Activated T-cell treated with anti-CD3 and anti-CD28 coated beads, Interleukin-2, amount 50 U/mL, for 48 hours (primary cell): ENCODE data around the gene RPP14.
"Not testable (repeated sequence)": the region's sequence is repeated elsewhere in the genome, so short reads cannot be mapped to it uniquely, and the experiment has no call there.

Experiments
- DNase-seq, 2 experiments: peaks; one replicate each; pipeline ENCODE4 v3.0.0-alpha.2; 2020

Gene RPP14

DNA sequence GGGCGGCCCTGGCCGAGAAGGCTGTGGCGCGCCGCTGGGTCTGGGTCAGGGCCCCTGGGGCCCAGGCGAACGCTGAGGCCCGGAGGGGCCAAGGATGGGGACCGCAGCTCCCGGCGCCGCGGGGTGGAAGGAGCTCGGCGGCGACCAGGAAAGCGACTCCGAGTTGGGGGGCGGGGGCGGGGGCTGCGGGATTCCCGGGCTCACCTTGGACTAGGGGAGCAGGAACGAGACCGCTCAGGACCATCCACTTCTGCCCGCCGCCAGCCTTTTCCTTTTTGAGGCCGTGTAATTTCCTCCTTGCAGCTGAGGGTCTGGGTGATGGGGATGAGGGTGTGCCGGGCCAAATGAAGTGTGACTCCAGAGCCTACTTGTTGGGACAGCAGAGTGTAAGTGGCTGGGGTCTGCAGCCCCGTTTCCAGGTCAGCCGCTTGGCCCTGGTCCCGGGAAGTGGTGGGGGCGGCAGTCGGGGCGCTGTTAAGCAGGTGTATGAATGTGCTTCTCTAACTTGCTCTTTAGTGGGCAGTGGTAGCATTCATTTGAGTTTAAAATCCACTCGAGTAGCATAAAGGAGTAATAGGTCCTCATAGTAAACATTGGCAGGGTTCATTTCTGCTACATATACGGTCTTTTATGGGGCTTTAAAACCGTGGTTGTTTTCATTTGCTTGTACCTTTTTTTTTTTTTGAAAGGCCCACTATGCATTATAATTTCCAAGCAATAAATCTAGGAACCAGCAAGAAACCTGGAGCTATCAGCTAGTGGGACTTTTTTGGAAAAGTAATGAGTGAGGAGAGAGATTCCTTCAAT, 27.4 kb downstream of the RPP14 start:
- DNase-seq, result peak; percentile 49 to 62

DNA sequence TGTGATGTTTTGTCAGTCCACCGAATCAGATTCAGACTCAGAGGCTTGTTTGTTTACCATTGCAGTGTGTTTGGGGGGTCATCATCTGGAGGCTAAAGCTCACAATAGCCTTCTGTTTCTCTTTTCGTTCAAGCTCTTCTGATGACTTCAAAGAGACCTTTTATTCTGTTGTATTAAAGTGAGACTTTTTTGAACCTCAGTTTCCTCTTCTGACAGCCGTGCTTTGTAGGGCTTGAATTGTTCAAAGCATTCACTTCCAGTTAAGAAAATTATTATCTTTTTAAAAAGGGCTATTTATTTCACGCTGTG, 27.9 kb downstream of the RPP14 start:
- DNase-seq, result no peak

DNA sequence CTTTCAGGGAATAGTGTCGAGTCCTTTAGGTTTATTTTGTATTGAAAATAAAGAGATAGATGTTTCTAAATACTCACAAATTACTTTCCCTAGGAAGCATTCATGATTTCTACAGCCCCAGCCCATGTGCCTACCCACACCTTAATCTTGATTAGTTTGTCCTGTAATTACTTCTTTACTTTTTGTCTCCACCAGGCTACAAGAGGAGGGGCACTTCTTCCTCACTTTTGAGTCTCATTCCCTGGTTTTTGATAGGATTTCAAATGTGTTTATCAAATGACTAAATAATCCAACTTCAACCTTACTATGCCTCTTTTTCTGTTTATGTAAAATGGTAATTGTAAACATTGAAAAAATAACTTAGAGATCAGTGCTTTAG, 28.4 kb downstream of the RPP14 start:
- no peak for DNase-seq

DNA sequence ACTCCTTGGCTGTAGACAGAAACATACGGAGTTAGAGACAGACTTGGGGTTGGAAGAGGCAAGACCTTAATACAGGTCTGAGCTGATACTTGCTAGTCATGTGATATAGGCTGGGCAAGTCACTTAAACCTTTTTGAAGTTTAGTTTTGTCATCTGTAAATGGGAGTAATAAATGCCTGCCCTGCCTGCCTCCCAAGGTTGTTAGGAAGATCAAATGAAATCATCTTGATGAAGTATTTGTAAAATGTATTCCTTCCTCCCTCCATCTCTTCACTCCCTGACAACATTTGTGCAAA, 29.6 kb downstream of the RPP14 start:
- DNase-seq, result no peak

DNA sequence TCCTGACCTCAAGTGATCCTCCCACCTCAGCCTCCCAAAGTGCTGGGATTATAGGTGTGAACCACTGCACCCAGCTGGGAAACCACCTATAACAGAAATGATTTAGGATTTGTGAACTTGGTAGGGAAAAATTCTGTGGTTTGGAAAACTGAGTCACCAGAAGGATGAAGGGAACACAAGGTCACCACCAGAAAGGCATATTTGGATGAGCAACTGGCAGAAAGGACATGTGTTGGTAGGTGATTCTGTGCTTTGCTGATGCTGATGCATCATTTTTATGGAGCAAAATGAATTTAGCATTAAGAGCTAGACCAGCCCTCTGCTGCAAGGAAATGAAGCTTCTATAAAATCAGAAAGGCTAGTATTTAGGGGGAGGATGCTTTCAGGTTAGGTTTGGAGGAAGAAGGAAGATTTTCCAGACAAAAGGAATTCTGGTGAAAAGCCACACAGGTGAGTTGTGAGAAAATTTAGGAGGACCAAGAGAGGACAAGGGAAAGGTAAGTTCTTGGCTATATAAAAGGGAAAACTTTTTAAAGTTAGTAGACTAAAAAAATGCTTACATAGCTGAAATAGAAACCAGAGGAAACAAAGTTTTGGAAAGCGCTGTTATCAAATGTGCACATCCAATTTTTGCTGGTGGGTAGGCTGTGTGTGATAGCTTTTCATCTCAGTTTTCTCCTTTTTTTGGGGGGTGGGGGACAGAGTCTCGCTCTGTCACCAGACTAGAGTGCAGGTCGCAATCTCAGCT, 30.3 kb downstream of the RPP14 start:
- no peak for DNase-seq

DNA sequence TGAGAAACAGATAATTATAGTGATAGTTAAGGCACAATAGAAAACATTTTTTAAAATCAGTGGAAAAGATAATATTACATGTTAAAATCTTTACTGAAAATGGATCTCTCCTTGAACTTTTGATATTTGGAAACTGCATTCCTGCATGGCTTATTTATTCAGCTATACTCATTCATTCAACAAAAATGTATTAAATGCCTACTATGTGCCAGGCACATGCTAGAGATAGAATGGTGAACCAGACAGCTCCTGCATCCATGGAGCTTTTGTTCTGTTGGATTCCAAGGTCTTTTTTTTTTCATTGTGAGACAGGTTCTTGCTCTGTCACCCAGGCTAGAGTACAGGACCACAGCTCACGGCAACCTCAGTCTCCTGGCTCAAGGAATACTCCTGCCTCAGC, 31.1 kb downstream of the RPP14 start:
- DNase-seq, result no peak

DNA sequence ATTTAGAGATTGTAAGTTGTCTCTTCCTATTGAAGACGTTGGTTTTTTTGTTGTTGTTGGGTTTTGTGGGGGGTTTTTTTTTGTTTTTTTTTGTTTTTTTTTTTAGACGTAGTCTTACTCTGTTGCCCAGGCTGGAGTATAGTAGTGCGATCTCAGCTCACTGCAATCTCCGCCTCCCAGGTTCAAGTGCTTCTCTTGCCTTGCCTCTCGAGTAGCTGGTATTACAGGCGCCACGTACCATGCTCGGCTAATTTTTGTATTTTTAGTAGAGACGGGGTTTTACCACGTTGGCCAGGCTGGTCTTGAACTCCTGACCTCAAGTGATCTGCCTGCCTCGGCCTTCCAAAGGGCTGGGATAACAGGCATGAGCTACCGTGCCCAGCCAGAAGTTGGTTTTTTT, 33.1 kb downstream of the RPP14 start:
- not testable (repeated sequence) for DNase-seq

DNA sequence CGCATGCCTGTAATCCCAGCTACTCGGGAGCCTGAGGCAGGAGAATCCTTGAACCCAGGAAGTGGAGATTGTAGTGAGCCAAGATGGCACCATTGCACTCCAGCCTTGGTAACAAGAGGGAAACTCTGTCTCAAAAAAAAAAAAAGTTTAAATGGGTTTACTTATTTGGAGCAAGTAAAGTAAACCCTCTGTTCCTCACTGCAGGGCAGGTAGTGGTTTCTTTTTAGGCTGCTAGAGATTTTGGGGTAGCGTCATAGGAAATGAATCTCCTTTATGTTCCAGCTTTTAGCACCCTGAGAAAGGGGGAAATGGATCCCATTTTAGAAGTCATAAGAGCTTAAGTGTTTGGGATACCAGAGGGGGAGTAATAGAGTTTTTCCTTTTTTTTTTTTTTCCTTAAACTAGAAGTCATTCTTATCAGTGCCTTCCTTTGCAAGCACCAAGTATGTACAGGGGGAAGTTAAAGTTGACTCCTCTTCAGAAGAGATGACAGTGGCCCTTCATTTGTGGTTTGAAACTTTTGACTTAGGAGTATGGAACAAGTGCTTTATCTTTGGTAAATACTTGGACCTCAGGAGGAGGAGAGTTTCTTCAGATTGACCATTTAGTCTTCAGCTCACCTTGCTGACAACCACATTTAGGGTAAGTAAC, 34.7 kb downstream of the RPP14 start:
- DNase-seq, result no peak

DNA sequence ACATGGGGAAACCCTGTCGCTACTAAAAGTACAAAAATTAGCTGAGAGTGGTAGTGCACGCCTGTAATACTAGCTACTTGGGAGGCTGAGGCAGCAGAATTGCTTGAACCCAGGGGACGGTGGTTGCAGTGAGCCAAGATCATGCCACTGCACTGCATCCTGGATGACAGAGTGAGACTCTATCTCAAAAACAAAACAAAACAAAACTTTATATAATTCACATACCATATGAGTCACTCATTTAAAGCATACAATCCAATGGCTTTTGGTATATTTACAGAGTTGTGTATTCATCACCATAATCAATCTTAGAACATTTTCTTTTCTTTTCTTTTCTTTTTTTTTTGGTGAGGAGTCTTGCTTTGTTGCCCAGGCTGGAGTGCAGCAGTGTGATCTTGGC, 35.3 kb downstream of the RPP14 start:
- no peak for DNase-seq

DNA sequence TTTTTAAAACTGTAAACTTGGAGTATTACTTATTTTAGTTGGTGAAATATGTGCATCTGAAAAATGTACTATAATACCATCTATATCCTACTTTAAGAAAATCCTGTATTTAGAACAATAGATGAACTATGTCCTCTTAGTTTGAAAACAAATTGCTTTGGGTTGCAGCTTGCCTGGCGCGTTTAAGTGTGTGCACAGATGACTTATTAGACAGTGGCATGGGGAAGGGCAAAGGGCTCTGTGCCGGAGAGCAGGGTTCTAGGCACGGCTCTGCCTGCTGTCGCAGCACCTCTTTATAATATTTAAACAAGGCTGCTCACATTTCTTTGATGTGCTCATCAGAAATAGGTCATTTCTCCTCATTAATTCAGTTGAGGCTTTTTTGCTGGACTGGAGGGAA, 36.6 kb downstream of the RPP14 start:
- no peak for DNase-seq

DNA sequence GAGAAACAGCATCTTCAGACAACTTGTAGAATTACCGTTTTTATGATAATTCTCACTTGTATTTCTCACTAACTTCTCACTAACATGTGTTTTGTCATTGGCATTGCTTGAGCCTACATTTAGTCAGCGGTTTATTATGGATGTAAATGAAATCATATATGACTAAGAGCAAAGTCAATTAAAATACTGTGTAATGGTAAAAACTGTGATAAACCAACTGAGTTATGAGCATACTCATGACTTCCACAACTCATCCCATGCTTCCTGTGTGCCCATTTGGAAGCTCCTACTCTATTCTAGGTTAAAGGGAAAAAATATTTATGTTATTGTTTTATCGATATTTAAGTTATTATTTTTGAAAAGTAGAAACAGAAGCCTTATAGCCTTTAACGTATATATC, 39.4 kb downstream of the RPP14 start:
- DNase-seq, result no peak

DNA sequence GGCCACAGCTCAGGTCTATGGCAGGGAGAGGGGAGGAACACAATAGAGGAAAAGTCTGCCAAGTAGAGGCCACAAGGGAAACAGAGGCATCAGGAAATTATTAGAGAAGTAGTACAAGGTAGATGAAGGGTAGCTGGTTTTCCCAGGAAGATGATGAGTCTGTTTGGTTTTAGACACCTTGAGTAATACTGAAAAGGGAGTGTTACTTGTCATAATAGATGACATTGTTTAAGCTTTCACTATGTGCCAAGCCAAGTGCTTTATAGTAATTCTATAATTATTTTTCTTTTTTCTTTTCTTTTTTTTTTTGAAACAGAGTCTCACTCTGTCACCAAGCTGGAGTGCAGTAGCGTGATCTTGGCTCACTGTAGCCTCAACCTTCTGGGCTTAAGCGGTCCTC, 40.3 kb downstream of the RPP14 start:
- DNase-seq, result no peak

DNA sequence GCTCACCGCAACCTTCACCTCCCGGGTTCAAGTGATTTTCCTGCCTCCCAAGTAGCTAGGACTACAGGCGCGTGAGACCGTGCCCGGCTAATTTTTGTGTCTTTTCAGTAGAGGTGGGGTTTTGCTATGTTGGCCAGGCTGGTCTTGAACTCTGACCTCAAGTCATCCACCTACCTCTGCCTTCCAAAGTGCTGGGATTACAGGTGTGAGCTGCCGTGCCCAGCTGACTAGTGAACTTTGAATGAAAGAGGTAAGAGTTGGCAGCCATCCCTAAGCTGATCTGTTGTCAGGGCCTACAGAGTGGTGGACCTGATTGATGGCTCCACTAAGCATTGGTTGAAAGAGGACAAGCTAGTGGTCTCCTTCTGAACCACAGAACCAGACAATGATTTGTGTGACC, 41.9 kb downstream of the RPP14 start:
- no peak for DNase-seq

DNA sequence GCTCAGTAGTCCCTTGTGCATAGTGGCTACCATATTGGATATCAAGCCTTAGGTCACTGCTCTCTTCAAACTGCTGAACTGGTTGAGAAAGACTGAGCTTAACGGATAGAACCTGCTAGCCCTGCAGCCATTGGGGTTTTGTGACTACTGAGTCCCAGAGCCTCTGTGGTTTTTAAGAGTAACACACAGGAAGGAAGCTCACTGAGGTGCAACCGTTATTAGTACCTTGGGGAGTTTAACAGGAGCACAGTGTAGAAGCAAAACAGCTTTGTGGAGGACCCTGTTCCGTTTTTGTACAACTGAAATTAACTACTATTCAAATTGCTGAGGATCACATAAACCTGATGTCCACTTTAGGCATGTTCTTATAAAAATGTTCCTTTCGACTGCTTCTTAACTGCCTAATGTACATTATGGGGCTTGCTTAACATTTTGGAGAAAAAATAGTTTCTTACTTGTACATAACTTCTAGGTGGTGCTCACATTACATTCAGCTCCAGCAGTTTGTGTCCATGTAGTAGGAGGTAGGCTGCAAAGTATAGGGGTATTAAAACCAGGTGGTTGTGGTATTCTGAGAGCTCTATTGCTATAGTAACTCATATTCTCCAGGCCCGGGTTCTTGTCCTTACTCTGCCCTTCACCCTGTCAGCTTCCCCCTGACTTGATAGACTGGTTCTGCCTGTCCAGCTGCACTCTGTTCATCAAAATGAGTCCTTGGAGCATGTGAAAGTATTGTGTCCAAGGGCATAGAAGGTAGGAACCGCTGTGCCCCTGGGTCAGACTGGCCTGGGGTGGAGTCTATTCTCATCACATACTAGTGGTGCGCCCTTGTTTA, 44.0 kb downstream of the RPP14 start:
- DNase-seq, result no peak

DNA sequence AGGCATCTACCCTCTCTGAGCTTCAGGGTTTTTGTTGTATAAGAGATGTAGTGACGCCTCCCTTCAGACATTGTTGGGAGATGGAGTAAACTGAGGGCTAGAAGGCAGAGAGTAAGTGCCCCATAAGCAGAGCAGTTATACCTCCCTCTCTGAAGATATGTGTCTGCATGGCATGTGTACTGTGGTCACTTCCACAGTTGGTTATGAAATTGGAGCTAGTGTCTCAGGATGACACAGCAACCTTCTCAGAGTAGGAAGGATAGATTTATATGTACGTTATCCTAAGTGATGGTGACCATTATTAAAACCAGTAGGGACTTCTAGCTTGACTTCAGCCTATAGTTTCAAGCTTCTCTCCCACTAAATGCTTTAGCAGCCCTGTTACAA, 44.6 kb downstream of the RPP14 start:
- DNase-seq, result no peak

DNA sequence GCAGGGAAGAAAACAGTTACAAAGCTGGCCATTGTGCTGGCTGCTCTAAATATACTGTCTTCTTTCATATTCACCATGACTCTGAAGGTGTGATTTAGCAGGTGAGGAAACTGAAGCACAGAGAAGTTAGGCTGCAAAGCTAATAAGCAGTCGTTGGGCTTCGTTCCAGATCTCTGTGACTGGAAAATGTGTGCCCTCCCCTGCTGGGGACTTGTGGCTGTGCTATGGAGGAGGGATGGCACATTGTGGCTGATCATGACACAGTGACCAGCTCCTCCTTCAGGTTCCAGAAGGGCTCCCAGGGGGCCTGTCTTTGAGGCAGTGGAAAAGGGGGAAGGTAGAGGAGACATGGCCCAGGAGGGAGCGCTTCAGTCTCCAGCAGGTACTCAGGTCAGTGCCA, 45.9 kb downstream of the RPP14 start:
- no peak for DNase-seq

DNA sequence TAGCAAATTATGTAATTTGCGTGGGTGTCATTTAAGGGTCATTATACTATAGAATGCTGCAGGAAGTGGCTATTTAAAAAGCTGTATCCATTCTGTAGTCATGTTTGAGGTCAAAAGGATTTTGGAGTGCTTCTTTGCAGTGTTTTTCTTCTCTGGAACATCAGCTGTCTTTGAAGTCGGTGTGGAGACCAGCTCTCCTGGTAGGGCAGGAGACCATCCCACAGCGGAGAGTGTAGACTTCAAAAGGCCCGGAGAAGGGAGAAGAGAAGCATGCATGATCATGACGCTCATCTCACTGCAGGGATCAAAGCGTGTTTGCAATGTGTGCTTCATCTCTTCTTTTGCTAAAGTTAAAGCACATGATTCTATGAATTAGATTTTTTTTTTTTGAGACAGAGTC, 46.6 kb downstream of the RPP14 start:
- DNase-seq, result no peak

DNA sequence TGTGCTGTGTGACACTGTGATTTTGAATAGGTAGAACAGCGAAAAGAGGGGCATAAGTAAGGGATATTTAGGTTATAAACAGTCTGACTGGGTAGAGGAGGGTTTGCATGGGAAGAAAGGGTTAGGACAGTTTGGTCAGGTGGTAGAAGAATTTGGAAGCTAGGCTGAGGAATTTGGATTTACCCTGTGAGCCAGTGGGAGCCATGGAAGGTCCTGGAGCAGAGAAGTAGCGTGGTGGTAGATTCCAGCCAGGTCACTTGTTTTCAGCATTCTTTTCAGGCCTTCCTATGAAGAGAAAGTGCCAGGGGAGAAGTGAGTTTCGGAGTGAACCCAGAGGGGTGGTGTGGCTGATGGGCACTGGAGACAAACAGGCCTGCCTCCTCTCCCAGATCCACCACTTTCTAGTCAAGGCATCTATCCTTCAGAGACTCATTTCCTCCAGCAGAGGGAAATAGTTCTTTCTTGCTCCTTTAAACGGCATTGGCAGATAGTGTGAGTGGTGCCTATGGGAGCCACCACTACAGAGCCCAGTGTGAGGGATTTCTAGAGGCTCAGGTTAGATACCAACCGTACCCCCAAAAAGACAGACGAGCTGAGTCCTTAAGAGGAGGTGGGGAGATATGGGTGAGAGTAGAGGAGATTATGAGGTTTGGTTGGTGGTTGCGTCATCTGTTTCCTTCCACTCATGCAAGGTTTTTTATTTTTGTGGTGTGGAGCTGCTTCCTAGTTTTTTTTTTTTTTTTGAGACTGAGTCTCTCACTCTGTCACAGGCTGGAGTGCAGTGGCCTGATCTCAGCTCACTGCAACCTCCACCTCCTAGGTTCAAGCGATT, 47.9 kb downstream of the RPP14 start:
- peak in 1 of 2 experiments; percentile 28 for DNase-seq

DNA sequence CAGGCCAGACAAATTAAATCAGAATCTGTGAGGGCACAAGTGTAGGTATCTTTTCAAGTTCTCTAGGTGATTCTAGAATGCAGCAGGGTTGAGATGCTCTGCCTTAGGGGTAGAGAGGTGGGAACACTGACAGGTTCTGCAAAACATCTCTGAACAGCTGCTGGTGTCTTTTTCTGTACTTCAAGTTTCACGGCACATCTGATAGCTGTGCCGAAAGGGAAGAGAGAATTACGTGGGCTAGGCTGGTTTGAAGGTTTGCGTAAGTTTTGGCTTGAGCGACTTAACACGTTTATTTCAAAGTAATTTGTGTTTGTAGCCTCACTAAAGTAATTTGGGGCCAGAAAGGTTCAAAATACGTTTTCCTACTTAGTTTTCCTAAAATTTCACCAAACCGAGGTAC, 49.1 kb downstream of the RPP14 start:
- no peak for DNase-seq

DNA sequence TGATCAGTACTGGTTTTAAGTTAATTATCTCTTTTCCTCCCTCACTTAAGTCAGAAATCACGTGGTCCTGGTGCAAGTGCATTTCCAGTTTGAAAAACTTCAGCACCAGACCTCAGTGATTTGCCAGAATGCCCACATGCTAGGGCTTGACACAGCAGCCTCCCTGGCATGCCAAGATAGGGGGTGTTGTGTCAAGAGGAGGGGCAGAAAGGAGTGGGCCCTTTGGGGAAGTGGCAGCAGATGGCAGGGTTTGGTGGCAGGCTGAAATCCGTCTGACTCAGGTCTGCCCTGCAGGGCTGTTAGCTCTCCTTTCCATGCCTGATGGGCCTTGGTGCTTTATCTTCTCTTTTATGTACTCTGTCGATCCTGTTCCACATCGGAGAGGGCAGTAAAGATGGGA, 50.0 kb downstream of the RPP14 start:
- DNase-seq, result no peak

DNA sequence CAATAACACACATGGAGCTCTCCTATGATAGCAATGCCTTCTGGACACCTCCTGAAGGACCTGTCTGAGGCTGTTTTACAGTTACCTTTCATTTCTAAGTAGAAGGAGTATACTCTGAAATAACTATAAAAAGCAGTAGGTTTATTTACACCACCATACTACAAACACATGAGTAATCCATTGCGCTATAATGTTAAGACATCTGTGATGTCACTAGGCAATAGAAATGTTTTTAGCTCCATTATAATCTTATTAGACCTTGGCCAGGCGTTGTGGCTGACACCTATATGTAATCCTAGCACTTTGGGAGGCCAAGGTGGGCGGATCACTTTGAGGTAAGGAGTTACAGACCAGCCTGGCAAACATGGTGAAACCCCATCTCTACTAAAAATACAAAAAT, 51.4 kb downstream of the RPP14 start:
- peak in 1 of 2 experiments; percentile 27 for DNase-seq

DNA sequence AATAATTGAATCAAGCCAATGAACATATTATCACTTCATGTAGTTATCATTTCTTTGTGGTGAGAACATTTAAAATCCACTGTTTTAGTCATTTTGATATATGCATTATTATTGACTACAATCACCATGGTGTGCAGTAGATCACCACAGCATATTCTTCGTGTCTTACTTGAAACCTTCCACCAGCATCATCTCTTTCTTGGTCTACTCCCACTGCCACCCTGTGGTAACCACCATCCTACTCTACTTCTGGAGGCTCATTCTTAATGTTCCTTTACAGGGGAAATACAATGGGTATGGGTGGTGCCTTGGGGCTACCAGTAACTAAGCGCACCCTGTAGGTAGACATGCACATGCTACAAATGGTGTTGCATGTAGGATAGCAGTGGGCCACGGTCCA, 52.0 kb downstream of the RPP14 start:
- DNase-seq, result peak in 1 of 2 experiments; percentile 33

DNA sequence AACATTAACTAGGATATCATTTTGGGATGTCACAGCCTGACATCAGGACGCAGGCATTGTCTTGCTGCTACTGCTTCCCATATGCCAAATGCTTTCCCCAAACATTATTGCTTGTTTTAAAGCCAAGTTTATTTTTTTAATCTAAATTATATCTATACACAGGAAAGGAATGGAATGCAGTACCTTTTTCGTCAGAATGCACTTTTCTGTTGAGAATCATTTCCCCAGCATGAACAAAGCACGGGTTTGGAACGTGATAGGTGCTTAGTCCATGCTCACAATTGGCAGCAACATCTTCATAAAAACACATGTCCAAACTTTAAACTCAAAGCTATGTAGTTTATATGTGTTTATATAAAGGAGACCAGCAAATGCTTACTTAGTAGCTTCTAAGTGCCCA, 52.8 kb downstream of the RPP14 start:
- DNase-seq, result no peak
